Keratinocyte (primary cell): Measurements from ENCODE around the gene MOB3B. TPM values are rescaled to one million over a fixed set of nuclear protein-coding genes. Genes with fewer than 3 reads are reported as not detected.

Experiments
- DNase-seq: peaks from one replicate; pipeline ENCODE4 v3.0.0-alpha.2; 2011; ENCODE audit warnings: low read depth, missing footprints, low spot score
- FAIRE-seq: peaks from 2 replicates; lab custom pipeline; 2011; peaks lifted over from hg19 to GRCh38; lab: Jason Lieb, UNC
- H2AFZ ChIP-seq: 2 replicates; pipeline ENCODE4 v1.6.0; 2012; ENCODE audit warnings: low read length, control low read depth, inconsistent platforms; ENCODE audit not compliant: control insufficient read depth
- H3K27ac ChIP-seq: 2 replicates; pipeline ENCODE4 v1.5.1; 2011; ENCODE audit warnings: low read length; ENCODE audit not compliant: control insufficient read depth, insufficient read depth
- H3K27me3 ChIP-seq: 3 replicates; pipeline ENCODE4 v1.6.0; 2011; ENCODE audit warnings: low read length; ENCODE audit not compliant: control insufficient read depth, insufficient read depth; ENCODE audit errors: extremely low read depth
- H3K36me3 ChIP-seq, 2 experiments: 2 replicates in 1 of 2; 3 replicates in 1 of 2; pipeline ENCODE4 v1.5.1; 2011; ENCODE audit warnings: low read length in 2 of 2, mild to moderate bottlenecking in 1 of 2; ENCODE audit not compliant: control insufficient read depth in 2 of 2, insufficient read depth in 2 of 2; ENCODE audit errors: extremely low read depth in 1 of 2
- H3K4me1 ChIP-seq: 3 replicates; pipeline ENCODE4 v1.5.1; 2011; ENCODE audit warnings: low read length; ENCODE audit not compliant: control insufficient read depth, insufficient read depth; ENCODE audit errors: extremely low read depth
- H3K4me2 ChIP-seq: 3 replicates; pipeline ENCODE4 v1.6.0; 2011; ENCODE audit warnings: low read depth, low read length; ENCODE audit not compliant: control insufficient read depth, insufficient read depth; ENCODE audit errors: extremely low read depth
- H3K4me3 ChIP-seq, 3 experiments: fragments of 200-600 bp in 1 of 3; sonication (generic) in 1 of 3; 2 replicates in 2 of 3; 3 replicates in 1 of 3; pipeline ENCODE4 v1.5.1; 2011 to 2016; ENCODE audit warnings: low read length in 3 of 3, mild to moderate bottlenecking in 3 of 3, control low read depth in 2 of 3, inconsistent platforms in 1 of 3, low read depth in 1 of 3, mixed read lengths in 1 of 3, mixed run types in 1 of 3, moderate library complexity in 1 of 3; ENCODE audit not compliant: control insufficient read depth in 2 of 3, insufficient read depth in 2 of 3; ENCODE audit errors: extremely low read depth in 1 of 3
- H3K79me2 ChIP-seq: 2 replicates; pipeline ENCODE4 v1.6.0; 2012; ENCODE audit warnings: low read length; ENCODE audit not compliant: control insufficient read depth, insufficient read depth
- H3K9ac ChIP-seq: 3 replicates; pipeline ENCODE4 v1.6.0; 2011; ENCODE audit warnings: low read length; ENCODE audit not compliant: control insufficient read depth, insufficient read depth; ENCODE audit errors: extremely low read depth
- H3K9me1 ChIP-seq: 3 replicates; pipeline ENCODE4 v1.6.0; 2011; ENCODE audit warnings: low read length; ENCODE audit not compliant: control insufficient read depth, insufficient read depth; ENCODE audit errors: extremely low read depth
- H3K9me3 ChIP-seq: 2 replicates; pipeline ENCODE4 v1.5.1; 2012; ENCODE audit warnings: low read depth, low read length; ENCODE audit not compliant: control insufficient read depth
- H4K20me1 ChIP-seq: 3 replicates; pipeline ENCODE4 v1.6.0; 2011; ENCODE audit warnings: low read length; ENCODE audit not compliant: control insufficient read depth, insufficient read depth; ENCODE audit errors: extremely low read depth
- EZH2 ChIP-seq: IDR thresholded peaks from one replicate; pipeline ENCODE4 v1.6.1; 2012; ENCODE audit warnings: inconsistent platforms, mild to moderate bottlenecking, low read length, moderate library complexity
- dilution Hi-C: fragments of 300-500 bp; cut with MboI; formaldehyde crosslinking; loops from one replicate; pipeline ENCODE4 v1.7.0; 2020; ENCODE audit warnings: low sequenced_read_pairs; ENCODE audit not compliant: extremely low pct_ligation_motif_present
- polyA plus RNA-seq, 5 experiments: library from polyadenylated mRNA; depleted of rRNA in 3 of 5; stranded (reverse) in 3 of 5; stranded (forward) in 1 of 5; unstranded in 1 of 5; fragments of >200 nt; gene quantifications; 1 replicate in 1 of 5; 2 replicates in 3 of 5; 3 replicates in 1 of 5; pipeline versions ENCODE4 v1.2.1 to v1.2.3, GENCODE V29; 2011 to 2012; ENCODE audit warnings: missing spikeins in 2 of 5, low read depth in 1 of 5, low replicate concordance in 1 of 5
- TF ChIP-seq, protein P1 (sequence below), 3 experiments: IDR thresholded peaks in 1 of 3; conservative IDR thresholded peaks in 1 of 3; optimal IDR thresholded peaks in 1 of 3; 2 replicates in 2 of 3; 3 replicates in 1 of 3; pipeline versions ENCODE3 to v1.5.1; 2011; ENCODE audit warnings: low read length in 3 of 3, mild to moderate bottlenecking in 3 of 3, moderate library complexity in 2 of 3, control low read depth in 1 of 3, inconsistent platforms in 1 of 3; ENCODE audit not compliant: insufficient read depth in 2 of 3; ENCODE audit errors: extremely low read depth in 1 of 3

Gene MOB3B
- polyA plus RNA-seq, 1 donor (not counting 4 experiments of a cell fraction or from before 2014, with no cell fraction given) = 35.3 TPM

DNA sequence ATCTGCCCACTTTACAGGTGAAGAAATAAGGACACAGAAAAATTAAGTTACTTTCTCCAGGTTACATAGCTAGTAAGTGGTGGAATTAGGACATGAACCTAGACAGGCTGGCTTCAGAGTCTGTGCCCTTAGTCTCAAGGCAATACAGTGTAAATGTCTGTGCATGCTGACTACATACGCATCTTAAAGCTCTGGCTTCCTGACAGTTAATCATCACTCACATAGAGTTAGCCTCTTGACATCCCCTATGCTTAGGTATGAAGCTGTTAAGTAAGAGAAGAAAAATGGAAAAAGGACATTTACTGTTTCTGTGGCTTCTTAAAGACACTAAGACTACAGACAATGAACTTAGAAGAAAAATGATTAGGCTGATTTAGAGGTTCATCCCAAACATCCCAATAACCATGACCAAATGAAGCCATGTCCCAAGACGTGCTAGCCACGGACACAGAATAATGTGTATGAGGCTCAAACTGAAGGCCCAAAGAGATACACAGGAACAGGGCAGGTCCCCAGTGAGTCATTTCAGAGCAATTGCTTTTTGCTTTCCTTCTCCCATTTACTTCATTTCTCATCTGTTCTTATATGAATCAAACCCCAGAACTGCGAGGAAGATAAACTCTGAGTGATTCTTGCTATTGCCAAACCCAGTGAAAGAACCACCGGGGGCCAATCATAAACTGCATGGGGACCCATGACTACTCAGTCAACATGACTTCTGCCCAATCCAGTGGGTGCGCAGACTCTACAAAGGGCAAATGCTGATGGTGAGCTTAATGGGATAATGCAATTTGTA lies 105.5 kb downstream of the MOB3B start:
- Histone ChIP-seq H3K27ac (peak overlapping the region; percentile 58), H3K9ac (no peak overlapping the region), H3K9me1 (no peaks in the 10 kb centered on the region), H3K4me1 (peaks cover 81% of the 10 kb centered on the region), H3K27me3 (no peaks in the 10 kb centered on the region), H2AFZ (no peak overlapping the region), H3K4me3 (no peak overlapping the region), H3K4me2 (peak overlapping the region; percentile 16), H3K9me3 (no peaks in the 10 kb centered on the region), H4K20me1 (no peaks in the 10 kb centered on the region), H3K36me3 (no peaks in the 10 kb centered on the region), H3K79me2 (peaks cover 24% of the 10 kb centered on the region)
- FAIRE-seq (peak; percentile 96), DNase-seq (no peak)
- no peak for TF ChIP-seq EZH2
- TF ChIP-seq, protein P1, sequence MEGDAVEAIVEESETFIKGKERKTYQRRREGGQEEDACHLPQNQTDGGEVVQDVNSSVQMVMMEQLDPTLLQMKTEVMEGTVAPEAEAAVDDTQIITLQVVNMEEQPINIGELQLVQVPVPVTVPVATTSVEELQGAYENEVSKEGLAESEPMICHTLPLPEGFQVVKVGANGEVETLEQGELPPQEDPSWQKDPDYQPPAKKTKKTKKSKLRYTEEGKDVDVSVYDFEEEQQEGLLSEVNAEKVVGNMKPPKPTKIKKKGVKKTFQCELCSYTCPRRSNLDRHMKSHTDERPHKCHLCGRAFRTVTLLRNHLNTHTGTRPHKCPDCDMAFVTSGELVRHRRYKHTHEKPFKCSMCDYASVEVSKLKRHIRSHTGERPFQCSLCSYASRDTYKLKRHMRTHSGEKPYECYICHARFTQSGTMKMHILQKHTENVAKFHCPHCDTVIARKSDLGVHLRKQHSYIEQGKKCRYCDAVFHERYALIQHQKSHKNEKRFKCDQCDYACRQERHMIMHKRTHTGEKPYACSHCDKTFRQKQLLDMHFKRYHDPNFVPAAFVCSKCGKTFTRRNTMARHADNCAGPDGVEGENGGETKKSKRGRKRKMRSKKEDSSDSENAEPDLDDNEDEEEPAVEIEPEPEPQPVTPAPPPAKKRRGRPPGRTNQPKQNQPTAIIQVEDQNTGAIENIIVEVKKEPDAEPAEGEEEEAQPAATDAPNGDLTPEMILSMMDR (optimal IDR thresholded peaks at IDR 0.05 in 1 of 3, IDR thresholded peaks at IDR 0.05 in 1 of 3, conservative IDR thresholded peaks at IDR 0.05 in 1 of 3; ENCODE audit: extremely low read depth in 1 of 3, insufficient read depth in 2 of 3, low read length in 3 of 3) = no peak
- dilution Hi-C loops = no loop called here

DNA sequence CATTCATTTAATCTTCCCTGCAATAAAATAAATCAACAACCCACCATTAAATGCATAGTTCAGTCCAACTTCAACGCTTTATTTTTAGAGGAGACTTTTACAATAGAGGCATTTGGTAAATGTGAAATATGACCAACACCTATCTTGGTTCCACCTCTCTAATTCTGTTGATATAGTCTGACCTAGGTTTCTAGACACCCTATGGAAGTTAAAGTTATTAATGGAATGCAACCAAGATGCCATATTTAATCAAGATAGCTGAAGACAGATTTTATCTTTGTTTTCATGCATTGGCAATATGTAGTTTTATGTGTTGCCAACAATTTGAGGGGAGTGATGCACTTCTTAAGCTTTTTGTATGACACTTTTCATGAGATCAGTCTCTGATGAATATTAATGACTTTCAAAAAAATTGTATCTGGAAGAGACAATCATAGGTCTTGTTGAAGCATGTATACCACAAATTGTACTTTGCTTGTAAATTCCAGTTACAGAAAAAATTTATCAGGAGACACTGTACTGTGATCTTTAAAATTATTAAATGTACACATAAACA lies 107.3 kb downstream of the MOB3B start:
- H3K27ac ChIP-seq = peak overlapping the region; percentile 58
- TF ChIP-seq, protein P1 (optimal IDR thresholded peaks at IDR 0.05 in 1 of 3, IDR thresholded peaks at IDR 0.05 in 1 of 3, conservative IDR thresholded peaks at IDR 0.05 in 1 of 3; ENCODE audit: extremely low read depth in 1 of 3, insufficient read depth in 2 of 3, low read length in 3 of 3) = no peak
- no peak for TF ChIP-seq EZH2
- H3K4me3 ChIP-seq = no peak overlapping the region
- no peaks in the 10 kb centered on the region for H3K9me1 ChIP-seq
- dilution Hi-C loops = no loop called here
- peaks cover 66% of the 10 kb centered on the region for H3K4me1 ChIP-seq
- H3K9ac ChIP-seq = no peak overlapping the region
- H4K20me1 ChIP-seq = no peaks in the 10 kb centered on the region
- H3K9me3 ChIP-seq = no peaks in the 10 kb centered on the region
- DNase-seq (no peak), FAIRE-seq (no peak)
- H3K27me3 ChIP-seq = no peaks in the 10 kb centered on the region
- peaks cover 33% of the 10 kb centered on the region for H3K79me2 ChIP-seq
- no peaks in the 10 kb centered on the region for H3K36me3 ChIP-seq
- no peak overlapping the region for H2AFZ ChIP-seq
- H3K4me2 ChIP-seq = peak overlapping the region; percentile 61
